ENCODE measurements around the gene PROSER1. TPM values are rescaled to one million over a fixed set of nuclear protein-coding genes. Genes with fewer than 3 reads are reported as not detected.

The PROSER1 gene
- total and polyA plus RNA-seq, 10 of the 15 experiments (the other 5 are each of a cell fraction or from before 2014, with no cell fraction given): 14.3 to 66.0 (median 26.9) TPM

- POLR2A ChIA-PET: no interaction called here
- Histone ChIP-seq H2AFZ (ENCODE audit: control insufficient read depth, low read depth, low read length) (no peak overlapping the region), H3K27me3 (replicated peaks in 1 of 2; ENCODE audit: control insufficient read depth in 2 of 2, insufficient read depth in 2 of 2, low read length in 1 of 2) (no peaks in the 10 kb centered on the region), H3K79me2 (ENCODE audit: control insufficient read depth, insufficient read depth, low read length) (no peaks in the 10 kb centered on the region), H3K9me3 (replicated peaks; ENCODE audit: control insufficient read depth, insufficient read depth, low read length) (no peaks in the 10 kb centered on the region; the same call in 2 of the 3 replicates), H4K20me1 (ENCODE audit: control insufficient read depth, insufficient read depth) (no peaks in the 10 kb centered on the region), H3K4me2 (ENCODE audit: control insufficient read depth, insufficient read depth) (no peak overlapping the region), H3K4me3 (no peak overlapping the region), H3K27ac (ENCODE audit: control insufficient read depth, insufficient read depth) (no peak overlapping the region), H3K4me1 (ENCODE audit: control insufficient read depth, insufficient read depth, low read length) (no peaks in the 10 kb centered on the region), H3K36me3 (ENCODE audit: control insufficient read depth in 2 of 2, insufficient read depth in 2 of 2, low read length in 1 of 2) (no peaks in the 10 kb centered on the region), H3K9ac (ENCODE audit: control insufficient read depth, insufficient read depth, low read length) (no peak overlapping the region)
- ATAC-seq: no peak
- RAD21 ChIA-PET (ENCODE audit: unreplicated experiment): no interaction called here
- SMC1A ChIA-PET (ENCODE audit: uncharacterized antibody, unreplicated experiment): interaction anchor here (0.7 kb wide), 1 partner anchor 10 kb away, joined by 3 read pairs; no protein-coding TSS in a partner anchor
- WGBS (ENCODE audit: insufficient coverage, insufficient replicate concordance, low lambda C conversion rate, missing lambda C conversion rate): 33% methylated on average over 9 of the region's 9 CpGs
- BruUV-seq (replicated peaks): no TSS peak
- in situ Hi-C loops (cut with MboI) (no loop called here), intact Hi-C loops (cut with micrococcal nuclease; ENCODE audit: unreplicated experiment) (no loop called here)
- CTCF ChIA-PET: no interaction called here
- FAIRE-seq: no peak
- no peak for DNase-seq (ENCODE audit: low read depth, low spot score)
- TF ChIP-seq ZBED1 (IDR thresholded peaks at IDR 0.05; ENCODE audit: borderline replicate concordance) (no peak), SREBF2 (IDR thresholded peaks at IDR 0.05; ENCODE audit: low read length) (no peak), ESRRA (IDR thresholded peaks at IDR 0.05; ENCODE audit: low read length) (no peak), SPI1 (IDR thresholded peaks at IDR 0.05; ENCODE audit: borderline replicate concordance, insufficient read depth, low read depth, low read length) (no peak), NBN (IDR thresholded peaks at IDR 0.05) (no peak), MTA3 (IDR thresholded peaks at IDR 0.05; ENCODE audit: borderline replicate concordance, low read length) (no peak), IKZF2 (IDR thresholded peaks at IDR 0.05) (no peak), SUZ12 (IDR thresholded peaks at IDR 0.05; ENCODE audit: unreplicated experiment) (no peak), ZZZ3 (IDR thresholded peaks at IDR 0.05; ENCODE audit: control insufficient read depth, insufficient read length, low read depth) (no peak), YY1 (IDR thresholded peaks at IDR 0.05; ENCODE audit: low read depth, low read length) (no peak), JUNB (IDR thresholded peaks at IDR 0.05) (no peak)
These were observed 57.8 kb downstream of the PROSER1 start for GRCh38 chr13:38979891-38980749.

Data from GM12878 (cell line).